HUDEP-2 (cell line): ENCODE results near the gene IL18R1.

Experiments used
- DNase-seq, 76 experiments: peaks; one replicate each; lab custom pipeline; 2025; ENCODE audit not compliant: unreplicated experiment in 76 of 76; lab: John Stamatoyannopoulos, UW

The IL18R1 gene

DNA sequence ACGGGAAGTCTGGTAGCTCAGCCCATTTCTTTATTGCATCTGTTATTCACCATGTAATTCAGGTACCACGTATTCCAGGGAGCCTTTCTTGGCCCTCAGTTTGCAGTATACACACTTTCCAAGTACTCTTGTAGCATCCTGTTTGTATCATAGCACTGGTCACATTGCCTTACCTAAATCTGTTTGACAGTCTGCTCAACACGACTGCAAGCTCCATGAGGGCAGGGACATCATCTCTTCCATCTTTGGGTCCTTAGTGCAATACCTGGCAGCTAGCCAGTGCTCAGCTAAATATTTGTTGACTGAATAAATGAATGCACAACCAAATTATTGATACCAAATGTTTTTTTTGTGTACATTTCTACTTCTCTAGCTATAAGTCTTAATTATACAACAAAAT, 11.2 kb upstream of the IL18R1 start:
- DNase-seq = no peak

DNA sequence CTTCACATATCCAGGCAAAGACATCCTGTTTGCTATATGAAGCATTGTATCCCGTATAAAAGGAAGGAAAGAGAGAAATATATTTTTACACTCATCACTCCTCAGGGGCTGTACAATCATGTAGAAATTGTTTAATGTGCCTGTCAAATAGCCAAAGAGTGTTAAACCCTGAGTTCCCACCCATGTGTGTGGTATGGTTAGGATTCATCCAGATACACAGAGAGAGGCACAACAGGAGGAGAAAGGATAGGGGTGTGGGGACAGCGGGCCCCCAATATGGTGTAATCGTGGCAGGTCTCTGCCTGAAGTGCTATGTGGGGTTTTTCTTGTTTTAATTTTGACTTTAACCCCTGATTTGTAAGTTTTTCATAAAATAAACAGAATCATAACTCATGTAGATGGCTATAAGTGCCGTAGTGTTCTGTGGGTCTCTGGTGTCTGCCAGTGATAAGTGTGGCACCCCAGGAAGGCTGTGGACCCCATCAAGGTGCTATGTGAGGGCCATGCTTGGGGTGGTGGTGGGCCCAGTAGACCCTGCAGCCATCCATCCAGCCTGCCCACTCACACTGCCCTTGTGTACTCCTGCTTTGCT, 10.2 kb upstream of the IL18R1 start:
- no peak for DNase-seq

DNA sequence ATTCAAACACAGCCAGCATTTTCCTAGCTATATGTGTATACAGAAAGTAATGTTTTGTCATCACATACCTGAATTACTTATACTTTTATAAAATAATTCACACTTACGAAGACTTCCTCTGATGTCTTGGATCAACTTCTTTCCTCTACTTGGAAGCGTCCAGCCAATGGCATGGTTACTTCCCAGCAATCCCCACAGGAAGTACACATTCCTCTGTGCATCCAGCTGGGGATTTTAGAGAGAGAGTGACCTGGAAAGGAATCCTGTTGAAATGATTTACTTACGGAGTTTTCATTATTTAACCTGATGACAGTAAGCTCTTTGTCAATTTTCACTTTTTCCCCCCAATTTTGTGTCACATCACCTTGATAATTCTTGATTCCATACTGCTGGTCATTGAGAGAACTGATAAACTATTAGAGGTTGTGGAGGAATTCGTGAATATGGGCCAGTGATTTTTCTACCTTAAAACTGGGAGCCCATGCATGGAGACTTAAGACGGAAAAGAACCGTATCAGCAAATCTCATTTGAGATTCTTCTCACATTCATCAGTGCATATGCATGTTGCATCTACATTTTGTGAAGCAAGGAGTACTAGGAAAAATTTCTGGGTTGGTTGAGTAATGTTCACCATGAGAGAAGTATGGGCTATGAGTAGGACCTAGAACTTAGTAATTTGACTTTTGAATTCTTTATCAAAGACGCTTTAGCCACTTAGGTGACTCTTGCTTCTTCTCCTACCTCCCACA, 9.0 kb upstream of the IL18R1 start:
- DNase-seq = no peak

- peak in 1 of 76 experiments; percentile 10 for DNase-seq
These were observed 5.3 kb upstream of the IL18R1 start for GRCh38 chr2:102350137-102350793.

GRCh38 chr2:102356381-102356712, 751 bp downstream of the IL18R1 start:
- no peak for DNase-seq

DNA sequence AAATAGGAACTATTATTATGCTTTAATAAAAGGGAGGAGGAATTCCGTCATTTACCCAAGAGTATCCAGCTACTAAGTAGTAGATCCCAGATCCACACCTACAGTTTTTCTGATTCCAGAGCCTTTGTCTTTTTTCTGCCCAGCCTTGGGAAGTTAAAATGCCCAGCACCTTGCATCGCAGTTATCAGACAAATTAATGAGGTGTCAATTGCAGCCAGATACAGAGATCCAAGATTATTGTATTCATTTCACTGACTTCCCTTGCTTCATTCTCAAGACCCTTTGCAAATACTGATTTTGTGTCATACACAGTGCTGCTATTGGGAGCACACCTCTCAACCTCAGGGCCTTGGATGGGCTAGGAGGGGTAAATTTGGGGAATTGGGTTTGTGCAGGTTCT, 1.1 kb downstream of the IL18R1 start:
- DNase-seq = no peak

DNA sequence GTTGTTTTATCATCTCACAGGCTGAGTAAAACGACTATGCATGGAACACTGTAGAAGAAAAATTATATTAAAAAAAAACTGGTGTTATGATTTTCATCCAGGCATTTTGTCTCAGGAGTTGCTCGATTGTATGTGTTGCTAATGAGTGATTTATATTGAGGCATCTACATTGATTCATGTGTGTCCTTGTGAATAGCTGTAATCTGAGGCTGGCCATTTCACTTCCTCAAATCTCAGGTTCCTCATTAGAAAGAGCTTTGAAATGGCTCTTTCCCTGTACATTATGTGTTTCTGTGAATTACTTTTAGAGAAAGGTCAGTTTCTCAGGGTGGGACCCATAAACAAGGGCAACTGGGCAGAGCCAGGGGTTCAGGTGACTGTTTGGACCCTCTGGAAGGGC, 2.3 kb downstream of the IL18R1 start:
- no peak for DNase-seq

DNA sequence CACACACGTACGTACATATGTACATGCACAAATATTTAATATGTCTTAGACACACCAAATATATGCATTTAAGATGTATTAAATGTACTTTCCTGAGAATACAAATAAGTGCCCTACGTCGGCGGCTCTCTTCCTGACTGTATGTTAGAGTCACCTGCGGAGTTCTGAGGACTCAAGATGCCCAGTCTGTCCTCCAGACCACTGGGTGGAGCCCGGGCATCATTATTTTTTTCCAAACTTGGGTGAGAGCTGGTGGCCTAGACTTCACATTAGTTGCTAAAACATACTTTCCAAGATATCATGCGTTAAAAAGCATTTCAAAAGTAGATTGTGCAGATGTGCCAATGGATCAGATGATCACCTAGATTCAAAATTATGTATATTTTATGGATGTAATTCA, 2.9 kb downstream of the IL18R1 start:
- DNase-seq = peak in 1 of 76 experiments; percentile 15

DNA sequence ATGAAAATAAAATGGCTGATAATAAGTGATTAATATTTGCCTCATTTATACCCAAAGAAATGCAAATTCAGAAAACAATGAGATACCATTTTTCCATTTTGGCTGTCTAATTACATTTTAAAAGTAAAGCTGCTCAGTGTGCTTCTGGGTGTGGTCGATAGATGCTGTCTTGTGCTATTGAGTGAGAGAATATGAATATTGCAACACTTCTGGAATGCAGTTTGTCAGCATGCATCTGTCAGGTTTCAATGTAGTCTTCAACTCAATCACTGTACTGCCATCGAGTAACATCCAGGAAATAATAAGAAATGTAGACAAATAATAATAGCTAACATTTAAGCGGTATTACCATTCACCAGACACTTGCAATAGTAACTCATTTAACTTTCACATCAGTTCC, 3.9 kb downstream of the IL18R1 start:
- DNase-seq = no peak

DNA sequence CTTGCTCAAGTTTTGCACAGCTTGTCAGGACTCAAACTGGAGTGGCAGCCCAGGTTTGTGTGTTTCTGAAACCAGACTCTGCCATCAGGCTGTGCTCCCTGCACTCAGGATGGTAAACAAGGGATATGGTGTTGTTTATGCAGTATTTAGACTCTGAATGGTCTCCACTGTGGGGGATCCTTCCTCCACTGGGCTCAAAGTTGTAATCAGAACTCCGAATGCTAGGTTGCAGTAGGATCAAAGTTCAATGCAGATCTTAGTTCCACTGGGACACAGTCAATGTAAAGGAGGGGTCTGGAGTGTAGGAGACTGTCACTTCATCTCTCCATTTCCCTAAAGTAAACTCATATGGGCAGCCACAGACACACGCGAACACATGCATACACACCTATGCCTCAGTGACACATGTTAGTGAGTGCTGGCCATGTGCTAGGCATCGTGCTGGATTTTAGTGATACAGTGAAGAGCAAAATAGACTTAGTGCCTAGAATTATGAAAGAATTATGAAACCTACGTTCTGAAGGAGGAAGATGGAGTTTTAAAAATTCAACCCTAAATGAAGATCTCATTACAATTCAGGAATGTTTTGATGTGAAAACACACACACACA, 6.1 kb downstream of the IL18R1 start:
- no peak for DNase-seq

DNA sequence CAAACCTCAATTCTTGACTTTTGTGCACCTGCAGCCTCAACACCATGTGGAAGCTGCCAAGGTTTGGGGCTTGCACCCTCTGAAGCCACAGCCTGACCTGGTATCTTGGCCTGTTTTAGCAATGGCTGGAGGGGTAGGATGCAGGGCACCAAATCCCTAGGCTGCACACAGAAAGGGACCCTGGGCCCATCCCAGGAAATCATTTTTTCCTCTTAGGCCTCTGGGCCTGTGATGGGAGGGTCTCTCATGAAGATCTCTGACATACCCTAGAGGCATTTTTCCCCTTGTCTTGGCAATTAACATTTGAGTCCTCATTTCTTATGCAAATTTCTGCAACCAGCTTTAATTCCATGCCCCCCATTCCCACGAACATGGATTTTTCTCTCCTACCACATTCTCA, 10.2 kb downstream of the IL18R1 start:
- no peak for DNase-seq

GRCh38 chr2:102366406-102367112, 11.0 kb downstream of the IL18R1 start:
- DNase-seq = no peak

DNA sequence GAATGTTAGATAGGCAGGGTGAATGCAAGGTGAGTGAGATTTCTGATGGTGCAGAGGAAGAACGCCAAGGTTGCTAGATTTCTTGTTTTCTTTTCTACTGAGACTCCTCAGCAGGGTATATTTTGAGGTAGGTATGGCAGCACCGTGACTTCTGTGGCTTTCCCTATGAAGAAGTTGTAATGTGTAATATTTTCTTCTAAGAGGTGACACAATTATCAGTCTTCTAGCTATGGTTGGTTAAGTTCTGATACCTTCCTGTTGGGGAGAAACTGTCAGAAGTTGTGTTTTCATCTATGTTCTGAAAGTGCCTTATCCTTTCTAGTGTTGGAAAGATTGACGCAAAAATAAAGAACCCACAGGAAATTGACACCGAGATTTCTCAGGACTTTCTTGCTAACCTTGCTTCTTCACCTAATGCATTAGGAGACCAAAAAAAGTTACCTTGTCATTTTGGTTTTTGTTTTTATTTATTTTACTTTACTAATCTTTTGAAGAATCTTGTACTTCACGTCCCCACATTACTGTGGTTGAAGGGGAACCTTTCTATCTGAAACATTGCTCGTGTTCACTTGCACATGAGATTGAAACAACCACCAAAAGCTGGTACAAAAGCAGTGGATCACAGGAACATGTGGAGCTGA, 11.9 kb downstream of the IL18R1 start:
- no peak for DNase-seq

DNA sequence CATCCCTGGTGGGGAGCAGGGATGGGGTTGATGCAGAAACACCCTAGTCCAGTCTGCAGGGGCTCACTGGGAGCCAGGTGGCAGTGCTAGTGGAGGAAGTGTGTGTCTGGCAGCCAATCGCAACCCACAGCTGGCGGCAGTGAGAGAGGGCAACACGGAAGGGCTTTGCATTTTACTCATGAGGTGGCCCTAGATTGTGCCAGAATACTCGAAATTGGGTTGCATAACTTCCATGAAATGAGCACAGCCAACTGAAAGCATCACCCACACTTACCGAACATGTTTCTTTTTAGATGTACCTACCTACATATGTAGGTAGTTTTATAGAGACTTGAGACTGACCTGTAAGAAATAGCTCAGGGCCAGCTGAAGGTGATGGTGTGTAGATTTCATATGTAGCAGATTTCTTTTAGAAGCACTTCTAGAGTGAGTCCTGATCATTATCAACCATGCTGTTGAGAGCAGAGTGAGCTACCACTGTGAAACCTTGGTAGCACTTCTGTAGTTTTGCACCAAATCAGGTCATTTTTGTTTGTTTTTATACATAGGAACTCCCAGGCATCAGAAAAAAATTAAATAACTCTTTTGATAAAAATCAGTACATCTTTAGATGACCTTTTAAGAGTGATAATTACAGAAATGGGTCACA, 13.0 kb downstream of the IL18R1 start:
- no peak for DNase-seq

DNA sequence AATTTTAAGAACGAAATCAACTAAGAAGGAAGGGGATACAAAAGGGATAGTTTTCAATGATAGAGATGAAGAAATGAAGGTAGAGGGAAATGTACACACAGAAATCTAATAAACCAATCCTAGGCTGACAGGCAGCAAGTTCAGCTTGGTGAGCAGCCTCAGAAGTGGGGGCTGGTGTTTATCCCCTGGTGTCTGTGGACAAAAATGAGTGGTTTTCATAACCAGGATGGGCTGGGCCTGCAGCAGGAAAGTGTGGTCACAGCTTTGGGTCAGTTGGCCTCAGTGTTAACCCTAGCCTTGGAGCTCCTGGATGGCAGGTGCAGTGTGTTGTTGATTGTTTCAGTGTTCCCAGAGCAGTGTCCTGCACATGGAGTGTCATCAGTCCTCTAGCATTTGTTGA, 14.3 kb downstream of the IL18R1 start:
- DNase-seq = no peak

- DNase-seq = no peak
These were observed 20.5 kb downstream of the IL18R1 start for GRCh38 chr2:102376052-102376591.

DNA sequence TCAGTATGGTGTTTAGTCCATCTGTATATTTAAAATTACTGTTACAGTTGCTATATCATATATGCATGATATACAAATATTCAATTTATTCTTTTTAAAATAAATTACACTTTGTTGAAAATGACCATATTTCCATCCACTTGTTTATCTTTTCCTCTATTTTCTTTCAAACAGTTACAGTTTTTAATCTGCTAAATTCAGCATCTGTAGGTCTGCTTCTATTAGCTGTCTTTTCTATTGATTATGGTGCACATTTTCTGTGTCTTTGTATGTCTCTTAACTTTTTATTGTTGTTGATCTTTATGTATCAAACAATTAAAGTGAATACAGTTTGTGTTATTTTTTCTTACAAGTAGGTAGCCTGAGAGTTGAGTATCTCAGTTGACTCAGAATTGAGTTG, 28.1 kb downstream of the IL18R1 start:
- no peak for DNase-seq

DNA sequence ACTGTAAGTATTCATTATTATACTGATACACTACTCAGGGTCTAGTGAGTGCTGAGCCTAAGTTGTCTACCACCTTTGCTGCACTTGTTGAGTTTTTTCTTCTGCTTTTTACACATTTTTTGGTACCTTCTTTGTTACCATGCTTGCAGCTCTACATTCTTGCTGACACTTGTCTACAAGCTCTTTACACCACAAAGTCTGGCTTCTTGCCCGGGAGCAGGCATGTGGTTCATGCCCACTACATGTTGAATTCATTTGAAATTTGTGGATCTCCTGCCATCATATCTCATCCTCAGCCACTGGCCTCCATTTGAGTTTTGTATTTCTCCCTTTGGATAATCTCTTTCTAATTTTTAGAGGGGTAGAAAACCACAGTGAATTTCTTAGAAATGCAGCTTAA, 29.9 kb downstream of the IL18R1 start:
- DNase-seq = peak in 2 of 76 experiments; percentile 10 to 12

GRCh38 chr2:102386004-102386403, 30.4 kb downstream of the IL18R1 start:
- DNase-seq = no peak
